ENCODE measurements around the gene ARPC1A. TPM values are rescaled to one million over a fixed set of nuclear protein-coding genes. Genes with fewer than 3 reads are reported as not detected.

ARPC1A gene
- total and polyA plus RNA-seq, 2 of the 8 experiments (the other 6 are each of a cell fraction or from before 2014, with no cell fraction given), result 123 to 155 TPM

DNA sequence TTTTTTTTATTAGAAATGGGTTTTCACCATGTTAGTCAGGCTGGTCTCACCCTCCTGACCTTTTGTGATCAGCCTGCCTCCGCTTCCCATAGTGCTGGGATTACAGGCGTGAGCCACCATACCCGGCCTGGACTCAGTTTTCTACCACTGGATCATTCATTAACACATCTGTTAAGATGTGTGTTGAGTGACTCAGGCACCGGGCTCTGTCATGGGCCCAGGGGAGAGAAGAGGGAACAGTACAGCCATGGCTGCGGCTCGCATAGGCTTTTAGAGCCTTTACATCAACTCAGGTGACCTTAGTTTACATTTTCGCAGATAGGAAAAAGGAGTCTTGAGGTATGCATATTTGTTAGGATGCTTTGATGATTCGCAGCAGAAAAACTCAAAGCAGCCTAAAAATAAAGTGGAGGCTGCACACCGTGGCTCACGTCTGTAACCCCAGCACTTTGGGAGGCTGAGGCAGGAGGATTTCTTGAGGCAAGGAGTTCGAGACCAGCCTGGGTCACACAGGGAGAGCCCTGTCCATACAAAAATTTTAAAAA is 45.8 kb downstream of the ARPC1A start:
- H4K5ac ChIP-seq (ENCODE audit: insufficient read length, low read depth, low read length), result no peak overlapping the region
- H2BK20ac ChIP-seq (ENCODE audit: low read length), result no peak overlapping the region
- H2AK5ac ChIP-seq (ENCODE audit: low read depth, low read length), result no peak overlapping the region
- no peak overlapping the region for H3K9ac ChIP-seq (replicated peaks in 1 of 4; ENCODE audit: extremely low read depth in 1 of 4, low read depth in 3 of 4, low read length in 3 of 4)
- H3K4me2 ChIP-seq (ENCODE audit: insufficient read depth in 1 of 2, low read depth in 2 of 2, low read length in 2 of 2), result no peak overlapping the region
- H3K79me1 ChIP-seq (ENCODE audit: low read depth, low read length), result peaks cover 3% of the 10 kb centered on the region; the same call in 1 of the 2 replicates
- H4K20me1 ChIP-seq (replicated peaks in 1 of 2; ENCODE audit: control insufficient read depth in 1 of 2, insufficient read depth in 2 of 2, low read length in 2 of 2), result peaks cover 2 to 4% of the 10 kb centered on the region in 2 experiments
- H4K8ac ChIP-seq (ENCODE audit: extremely low read depth, insufficient read depth, low read length), result no peak overlapping the region
- peaks cover 0 to 5% of the 10 kb centered on the region in 2 experiments; a peak in 2 of 4 replicates for H3K79me2 ChIP-seq (ENCODE audit: control insufficient read depth in 1 of 2, insufficient read depth in 2 of 2, low read length in 2 of 2)
- no peak for FAIRE-seq
- no peak overlapping the region for H3K23ac ChIP-seq (ENCODE audit: insufficient read length)
- H3K18ac ChIP-seq (ENCODE audit: extremely low read depth, low read length), result no peak overlapping the region; the same call in 1 of the 2 replicates
- H3K9me3 ChIP-seq (ENCODE audit: insufficient read depth in 2 of 2, low read depth in 1 of 2, low read length in 1 of 2), result no peaks in the 10 kb centered on the region
- no peak overlapping the region for H3K14ac ChIP-seq (ENCODE audit: insufficient read length)
- H3K4me1 ChIP-seq (replicated peaks in 1 of 4; ENCODE audit: control insufficient read depth in 3 of 4, insufficient read depth in 4 of 4, low read length in 3 of 4), result peaks cover 0 to 7% (median 4%) of the 10 kb centered on the region in 4 experiments; a peak in 6 of 7 replicates
- TF ChIP-seq KDM5A (IDR thresholded peaks at IDR 0.05; ENCODE audit: low read length) (no peak), PHF8 (conservative IDR thresholded peaks at IDR 0.05; ENCODE audit: low read depth, low read length) (no peak), KDM4A (IDR thresholded peaks at IDR 0.05; ENCODE audit: low read depth, low read length, severe bottlenecking) (no peak)
- no peak overlapping the region for H3K27ac ChIP-seq (ENCODE audit: low read depth, low read length)
- POLR2A ChIA-PET (ENCODE audit: partially characterized antibody), result interaction anchor here (0.6 to 5.5 kb wide), 4 partner anchors 13 to 455 kb away, joined by 3 to 49 read pairs (median 4); no protein-coding TSS in a partner anchor
- no peak for DNase-seq (ENCODE audit: low read depth in 1 of 2, low spot score in 2 of 2)
- CTCF ChIA-PET (ENCODE audit: partially characterized antibody), result interaction anchor here (0.6 to 1.7 kb wide), 5 partner anchors 8 to 61 kb away, joined by 3 to 5 read pairs (median 5); no protein-coding TSS in a partner anchor
- no peaks in the 10 kb centered on the region for H3K27me3 ChIP-seq (replicated peaks in 1 of 4; ENCODE audit: control insufficient read depth in 3 of 4, extremely low read depth in 1 of 4, insufficient read depth in 3 of 4, low read length in 3 of 4)
- 97% methylated on average over 11 of the region's 11 CpGs; no CpG with 5 or more reads in 1 of the 2 experiments for WGBS, 2 experiments (ENCODE audit: extremely low coverage in 1 of 2, insufficient coverage in 1 of 2, insufficient read length in 1 of 2, insufficient replicate concordance in 2 of 2, low coverage in 1 of 2, low lambda C conversion rate in 2 of 2, missing lambda C conversion rate in 1 of 2)
- no peaks in the 10 kb centered on the region for H3K36me3 ChIP-seq (ENCODE audit: control insufficient read depth in 2 of 4, insufficient read depth in 4 of 4, low read length in 3 of 4)
- no peak overlapping the region for H2AFZ ChIP-seq (ENCODE audit: low read length)
- no peak overlapping the region for H2BK5ac ChIP-seq (ENCODE audit: low read depth, low read length)
- no peak overlapping the region for H3K56ac ChIP-seq (replicated peaks; ENCODE audit: insufficient read length, low read depth, low read length)
- H3K4me3 ChIP-seq (ENCODE audit: extremely low read depth in 1 of 4, insufficient read depth in 2 of 4, low read depth in 3 of 4, low read length in 4 of 4), result no peak overlapping the region
- 0 out of 2 replicates have a peak, but pooled peaks cover 6% of the 10 kb centered on the region for H3K23me2 ChIP-seq (ENCODE audit: low read depth, low read length)
- no peak overlapping the region for H3K4ac ChIP-seq (replicated peaks; ENCODE audit: insufficient read length, low read depth, low read length)
- no peak overlapping the region for H2BK120ac ChIP-seq (replicated peaks; ENCODE audit: low read depth, low read length)
- H2BK15ac ChIP-seq (ENCODE audit: low read length), result no peak overlapping the region
- no peak overlapping the region for H2BK12ac ChIP-seq (ENCODE audit: low read depth, low read length)
- H4K91ac ChIP-seq (replicated peaks; ENCODE audit: insufficient read length, low read length), result no peak overlapping the region
